ENCODE results near the gene EBNA1BP2. TPM values are rescaled to one million over a fixed set of nuclear protein-coding genes. Genes with fewer than 3 reads are reported as not detected.
A peak's percentile ranks its signal among the peaks of the same experiment; 100 is the strongest.

EBNA1BP2 gene
- total RNA-seq, 1 donor from 2014 or later: 29.3 TPM

DNA sequence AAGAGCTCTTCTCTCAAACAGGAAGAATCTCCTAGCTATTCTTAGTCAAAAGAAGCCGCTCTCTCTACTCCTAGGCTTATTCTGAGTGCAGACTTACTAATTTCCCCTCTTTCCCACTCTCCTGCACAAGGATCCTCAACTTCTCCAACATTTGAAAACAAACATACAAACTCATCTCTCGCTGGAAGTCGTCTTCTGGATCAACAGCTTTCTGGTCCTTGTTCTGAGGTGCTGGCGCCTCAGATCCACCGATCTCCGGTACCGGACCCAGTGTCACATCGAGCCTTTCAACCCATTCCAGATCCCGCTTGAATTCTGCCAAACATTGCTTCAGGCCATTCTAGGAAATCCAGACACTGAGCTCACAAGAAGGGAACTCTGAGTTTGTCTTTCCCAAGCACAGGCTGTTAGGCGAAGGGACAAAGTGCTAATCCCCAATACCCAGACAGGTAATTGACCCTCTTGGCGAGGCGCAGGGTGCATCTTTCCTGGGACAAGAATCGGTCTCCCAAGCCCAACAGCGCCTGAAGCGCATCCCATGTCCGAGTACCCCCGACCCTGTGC lies 696 bp downstream of the EBNA1BP2 start:
- Histone ChIP-seq H3K27me3 (ENCODE audit: low read depth) (no peaks in the 10 kb centered on the region), H3K27ac (peak overlapping the region; percentile 77), H3K4me1 (peaks cover 16% of the 10 kb centered on the region), H3K36me3 (peaks cover 42% of the 10 kb centered on the region), H3K4me3 (peak overlapping the region; percentile 98), H3K9me3 (no peaks in the 10 kb centered on the region)
- no peak for DNase-seq
- TF ChIP-seq, protein P1, sequence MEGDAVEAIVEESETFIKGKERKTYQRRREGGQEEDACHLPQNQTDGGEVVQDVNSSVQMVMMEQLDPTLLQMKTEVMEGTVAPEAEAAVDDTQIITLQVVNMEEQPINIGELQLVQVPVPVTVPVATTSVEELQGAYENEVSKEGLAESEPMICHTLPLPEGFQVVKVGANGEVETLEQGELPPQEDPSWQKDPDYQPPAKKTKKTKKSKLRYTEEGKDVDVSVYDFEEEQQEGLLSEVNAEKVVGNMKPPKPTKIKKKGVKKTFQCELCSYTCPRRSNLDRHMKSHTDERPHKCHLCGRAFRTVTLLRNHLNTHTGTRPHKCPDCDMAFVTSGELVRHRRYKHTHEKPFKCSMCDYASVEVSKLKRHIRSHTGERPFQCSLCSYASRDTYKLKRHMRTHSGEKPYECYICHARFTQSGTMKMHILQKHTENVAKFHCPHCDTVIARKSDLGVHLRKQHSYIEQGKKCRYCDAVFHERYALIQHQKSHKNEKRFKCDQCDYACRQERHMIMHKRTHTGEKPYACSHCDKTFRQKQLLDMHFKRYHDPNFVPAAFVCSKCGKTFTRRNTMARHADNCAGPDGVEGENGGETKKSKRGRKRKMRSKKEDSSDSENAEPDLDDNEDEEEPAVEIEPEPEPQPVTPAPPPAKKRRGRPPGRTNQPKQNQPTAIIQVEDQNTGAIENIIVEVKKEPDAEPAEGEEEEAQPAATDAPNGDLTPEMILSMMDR (IDR thresholded peaks at IDR 0.05): no peak
- ATAC-seq: no peak
- intact Hi-C loops (cut with DNase I): no loop called here

DNA sequence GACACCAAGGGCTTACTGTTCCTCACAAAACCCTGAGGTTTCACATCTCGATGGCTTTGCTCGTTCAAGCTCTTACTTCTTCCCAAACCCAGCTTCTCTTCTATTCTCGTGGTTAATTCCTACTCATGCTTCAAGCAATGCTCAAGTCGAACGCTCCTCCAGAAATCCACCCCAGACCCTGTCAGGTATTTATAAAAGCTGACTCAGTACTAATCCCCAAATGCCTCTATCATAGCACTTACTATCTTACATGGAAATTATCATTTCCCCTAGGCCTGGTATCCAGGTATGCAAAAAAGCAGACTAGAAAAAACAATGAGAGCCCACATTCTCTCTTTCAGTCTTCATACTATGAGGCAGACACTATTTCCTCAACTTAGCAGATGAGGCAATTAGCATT lies 6.3 kb downstream of the EBNA1BP2 start:
- Histone ChIP-seq H3K9me3 (no peaks in the 10 kb centered on the region), H3K4me3 (no peak overlapping the region), H3K36me3 (peaks cover 81% of the 10 kb centered on the region), H3K4me1 (peaks cover 2% of the 10 kb centered on the region), H3K27me3 (ENCODE audit: low read depth) (no peaks in the 10 kb centered on the region), H3K27ac (no peak overlapping the region)
- ATAC-seq (no peak), DNase-seq (no peak)
- intact Hi-C loops (cut with DNase I): no loop called here
- TF ChIP-seq, protein P1 (IDR thresholded peaks at IDR 0.05): no peak

DNA sequence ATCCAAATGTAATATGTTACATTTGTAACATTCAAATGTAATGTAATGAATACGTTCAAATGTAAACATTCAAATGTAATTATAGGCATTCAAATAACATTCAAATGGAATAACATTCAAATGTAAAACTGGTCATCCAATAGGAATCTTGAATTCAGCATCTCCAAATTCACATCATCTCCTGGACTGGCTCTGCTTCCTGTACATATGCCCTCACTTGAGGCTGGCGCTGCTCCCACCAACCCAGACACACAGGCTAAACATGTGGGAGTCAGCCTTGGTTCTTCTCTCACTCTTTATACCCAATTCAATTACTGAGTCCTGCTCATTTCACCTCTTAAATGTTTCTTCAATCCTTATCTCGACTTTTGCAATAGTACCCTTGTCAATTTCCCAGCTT lies 6.9 kb downstream of the EBNA1BP2 start:
- H3K27ac ChIP-seq: no peak overlapping the region
- no peak overlapping the region for H3K4me3 ChIP-seq
- no peaks in the 10 kb centered on the region for H3K9me3 ChIP-seq
- no peak for ATAC-seq
- DNase-seq: no peak
- peaks cover 76% of the 10 kb centered on the region for H3K36me3 ChIP-seq
- TF ChIP-seq, protein P1 (IDR thresholded peaks at IDR 0.05): no peak
- intact Hi-C loops (cut with DNase I): no loop called here
- H3K27me3 ChIP-seq (ENCODE audit: low read depth): no peaks in the 10 kb centered on the region
- no peaks in the 10 kb centered on the region for H3K4me1 ChIP-seq

DNA sequence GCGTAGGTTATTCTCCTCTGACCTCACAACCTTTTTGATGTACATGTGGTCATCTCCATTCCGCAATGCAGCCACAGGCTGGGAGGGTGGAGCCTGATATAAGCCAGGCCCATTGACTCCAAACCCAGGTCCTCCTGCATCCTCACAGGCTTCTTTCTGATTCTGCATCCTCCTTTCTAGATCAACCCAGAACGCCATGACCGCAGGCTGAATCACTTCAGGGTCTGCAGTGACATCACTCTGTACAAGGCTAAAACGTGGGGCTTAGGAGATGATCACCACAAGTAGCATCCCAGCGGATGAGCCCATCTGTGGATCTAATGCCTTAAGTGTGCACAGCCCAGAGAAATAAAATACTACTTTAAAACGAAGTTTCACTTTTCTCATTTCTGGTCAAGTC lies 16.1 kb downstream of the EBNA1BP2 start:
- intact Hi-C loops (cut with DNase I): no loop called here
- H3K27me3 ChIP-seq (ENCODE audit: low read depth): peaks cover 13% of the 10 kb centered on the region
- no peak overlapping the region for H3K4me3 ChIP-seq
- DNase-seq: no peak
- ATAC-seq: no peak
- H3K27ac ChIP-seq: no peak overlapping the region
- TF ChIP-seq, protein P1 (IDR thresholded peaks at IDR 0.05): no peak
- no peaks in the 10 kb centered on the region for H3K9me3 ChIP-seq
- no peaks in the 10 kb centered on the region for H3K4me1 ChIP-seq
- H3K36me3 ChIP-seq: no peaks in the 10 kb centered on the region

DNA sequence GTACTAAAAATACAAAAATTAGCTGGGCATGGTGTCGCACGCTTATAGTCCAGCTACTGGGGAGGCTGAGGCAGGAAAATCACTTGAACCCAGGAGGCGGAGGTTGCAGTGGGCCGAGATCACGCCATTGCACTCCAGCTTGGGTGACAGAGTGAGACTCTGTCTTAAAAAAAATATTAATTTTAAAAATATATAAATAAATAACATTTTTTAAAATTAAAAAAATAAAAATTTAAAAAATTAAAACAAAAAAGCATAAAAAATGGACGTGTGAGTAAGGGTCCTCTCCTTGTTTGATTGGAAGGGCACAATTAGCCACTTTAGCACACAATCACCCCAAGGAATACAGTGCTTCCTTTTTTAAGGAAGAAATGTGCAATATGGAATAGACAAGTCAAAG lies 18.6 kb downstream of the EBNA1BP2 start:
- no peaks in the 10 kb centered on the region for H3K9me3 ChIP-seq
- intact Hi-C loops (cut with DNase I): no loop called here
- H3K4me1 ChIP-seq: no peaks in the 10 kb centered on the region
- ATAC-seq (no peak), DNase-seq (no peak)
- peaks cover 18% of the 10 kb centered on the region for H3K27me3 ChIP-seq (ENCODE audit: low read depth)
- no peak overlapping the region for H3K27ac ChIP-seq
- no peaks in the 10 kb centered on the region for H3K36me3 ChIP-seq
- TF ChIP-seq, protein P1 (IDR thresholded peaks at IDR 0.05): no peak
- no peak overlapping the region for H3K4me3 ChIP-seq
